Measurements from ENCODE around the gene LRRC14B.
A peak's percentile ranks its signal among the peaks of the same experiment; 100 is the strongest.

Gene LRRC14B

GRCh38 chr5:145585-146323, 45.5 kb upstream of the LRRC14B start:
- no peak overlapping the region for H3K18ac ChIP-seq (ENCODE audit: low read length)
- H3K4me1 ChIP-seq (ENCODE audit: control insufficient read depth, low read depth, low read length): no peaks in the 10 kb centered on the region
- no CpG with 5 or more reads among the region's 7 CpGs for WGBS (ENCODE audit: extremely low coverage, insufficient coverage, low lambda C conversion rate)
- H3K4me3 ChIP-seq (ENCODE audit: low read length): no peak overlapping the region
- H3K56ac ChIP-seq (ENCODE audit: low read length): no peak overlapping the region
- H3K79me1 ChIP-seq (ENCODE audit: low read length): no peaks in the 10 kb centered on the region
- H2AK5ac ChIP-seq (ENCODE audit: low read length): no peak overlapping the region
- no peak overlapping the region for H2BK15ac ChIP-seq (replicated peaks; ENCODE audit: low read depth)
- no peak overlapping the region for H3K4ac ChIP-seq (ENCODE audit: low read depth, low read length)
- H3K4me2 ChIP-seq (ENCODE audit: low read length): no peak overlapping the region
- no peak overlapping the region for H3K23ac ChIP-seq (ENCODE audit: low read length)
- H3K9ac ChIP-seq (ENCODE audit: low read length): no peak overlapping the region
- no peak for DNase-seq
- H3K79me2 ChIP-seq (ENCODE audit: control insufficient read depth, insufficient read depth, low read length): no peaks in the 10 kb centered on the region
- H4K8ac ChIP-seq (ENCODE audit: low read depth, low read length): no peak overlapping the region
- H2BK120ac ChIP-seq (ENCODE audit: low read depth, low read length): no peak overlapping the region
- no peak overlapping the region for H3K27ac ChIP-seq (ENCODE audit: low read depth, low read length)
- no peak overlapping the region for H2BK5ac ChIP-seq (ENCODE audit: low read length)
- no peaks in the 10 kb centered on the region for H3K27me3 ChIP-seq (ENCODE audit: insufficient read depth, low read length, poor library complexity)
- no peak overlapping the region for H4K5ac ChIP-seq (ENCODE audit: low read length)
- H3K36me3 ChIP-seq (ENCODE audit: control insufficient read depth, insufficient read depth, low read length): peaks cover 10% of the 10 kb centered on the region

- no CpG with 5 or more reads among the region's 1 CpG for WGBS (ENCODE audit: extremely low coverage, insufficient coverage, low lambda C conversion rate)
- H3K4me1 ChIP-seq (ENCODE audit: control insufficient read depth, low read depth, low read length): no peaks in the 10 kb centered on the region
Observed at GRCh38 chr5:147751-148150, 43.5 kb upstream of the LRRC14B start.

GRCh38 chr5:149745-150485, 41.4 kb upstream of the LRRC14B start:
- Histone ChIP-seq H3K18ac (ENCODE audit: low read length) (no peak overlapping the region), H4K5ac (ENCODE audit: low read length) (no peak overlapping the region), H3K9ac (ENCODE audit: low read length) (no peak overlapping the region), H3K4me2 (ENCODE audit: low read length) (no peak overlapping the region), H3K23ac (ENCODE audit: low read length) (no peak overlapping the region), H3K27ac (ENCODE audit: low read depth, low read length) (no peak overlapping the region), H2BK5ac (ENCODE audit: low read length) (no peak overlapping the region), H3K27me3 (ENCODE audit: insufficient read depth, low read length, poor library complexity) (no peaks in the 10 kb centered on the region), H3K4me1 (ENCODE audit: control insufficient read depth, low read depth, low read length) (no peaks in the 10 kb centered on the region), H4K8ac (ENCODE audit: low read depth, low read length) (no peak overlapping the region), H3K79me1 (ENCODE audit: low read length) (no peaks in the 10 kb centered on the region), H2BK15ac (replicated peaks; ENCODE audit: low read depth) (no peak overlapping the region), H2BK120ac (ENCODE audit: low read depth, low read length) (no peak overlapping the region), H2AK5ac (ENCODE audit: low read length) (no peak overlapping the region), H3K36me3 (ENCODE audit: control insufficient read depth, insufficient read depth, low read length) (peaks cover 7% of the 10 kb centered on the region), H3K56ac (ENCODE audit: low read length) (no peak overlapping the region), H3K79me2 (ENCODE audit: control insufficient read depth, insufficient read depth, low read length) (no peaks in the 10 kb centered on the region), H3K4ac (ENCODE audit: low read depth, low read length) (no peak overlapping the region), H3K4me3 (ENCODE audit: low read length) (no peak overlapping the region)
- WGBS (ENCODE audit: extremely low coverage, insufficient coverage, low lambda C conversion rate): no CpG with 5 or more reads among the region's 6 CpGs
- no peak for DNase-seq

More at GRCh38 chr5:147751-148150, 43.5 kb upstream of the LRRC14B start:
- Histone ChIP-seq H3K27ac (ENCODE audit: low read depth, low read length) (no peak overlapping the region), H2BK120ac (ENCODE audit: low read depth, low read length) (no peak overlapping the region), H3K36me3 (ENCODE audit: control insufficient read depth, insufficient read depth, low read length) (peaks cover 3% of the 10 kb centered on the region), H3K18ac (ENCODE audit: low read length) (no peak overlapping the region), H3K56ac (ENCODE audit: low read length) (no peak overlapping the region), H3K23ac (ENCODE audit: low read length) (no peak overlapping the region), H3K27me3 (ENCODE audit: insufficient read depth, low read length, poor library complexity) (no peaks in the 10 kb centered on the region), H3K4ac (ENCODE audit: low read depth, low read length) (no peak overlapping the region), H3K79me2 (ENCODE audit: control insufficient read depth, insufficient read depth, low read length) (no peaks in the 10 kb centered on the region), H3K4me2 (ENCODE audit: low read length) (no peak overlapping the region), H2AK5ac (ENCODE audit: low read length) (no peak overlapping the region), H3K9ac (ENCODE audit: low read length) (no peak overlapping the region), H3K4me3 (ENCODE audit: low read length) (no peak overlapping the region), H4K8ac (ENCODE audit: low read depth, low read length) (no peak overlapping the region), H2BK5ac (ENCODE audit: low read length) (no peak overlapping the region), H2BK15ac (replicated peaks; ENCODE audit: low read depth) (no peak overlapping the region), H4K5ac (ENCODE audit: low read length) (no peak overlapping the region), H3K79me1 (ENCODE audit: low read length) (no peaks in the 10 kb centered on the region)
- DNase-seq: peak; percentile 44

- H3K4me2 ChIP-seq (ENCODE audit: low read length): no peak overlapping the region
- H3K79me1 ChIP-seq (ENCODE audit: low read length): no peaks in the 10 kb centered on the region
- no peak overlapping the region for H3K56ac ChIP-seq (ENCODE audit: low read length)
- no peaks in the 10 kb centered on the region for H3K79me2 ChIP-seq (ENCODE audit: control insufficient read depth, insufficient read depth, low read length)
- H2BK5ac ChIP-seq (ENCODE audit: low read length): no peak overlapping the region
- H3K4ac ChIP-seq (ENCODE audit: low read depth, low read length): no peak overlapping the region
- no peak overlapping the region for H2AK5ac ChIP-seq (ENCODE audit: low read length)
- no peak overlapping the region for H3K27ac ChIP-seq (ENCODE audit: low read depth, low read length)
- DNase-seq: no peak
- no peak overlapping the region for H3K23ac ChIP-seq (ENCODE audit: low read length)
- no peak overlapping the region for H3K9ac ChIP-seq (ENCODE audit: low read length)
- peaks cover 14% of the 10 kb centered on the region for H3K36me3 ChIP-seq (ENCODE audit: control insufficient read depth, insufficient read depth, low read length)
- H4K5ac ChIP-seq (ENCODE audit: low read length): no peak overlapping the region
- no peak overlapping the region for H2BK120ac ChIP-seq (ENCODE audit: low read depth, low read length)
- H2BK15ac ChIP-seq (replicated peaks; ENCODE audit: low read depth): no peak overlapping the region
- H3K4me3 ChIP-seq (ENCODE audit: low read length): no peak overlapping the region
- WGBS (ENCODE audit: extremely low coverage, insufficient coverage, low lambda C conversion rate): no CpG with 5 or more reads among the region's 4 CpGs
- H3K4me1 ChIP-seq (ENCODE audit: control insufficient read depth, low read depth, low read length): no peaks in the 10 kb centered on the region
- H3K18ac ChIP-seq (ENCODE audit: low read length): no peak overlapping the region
- H3K27me3 ChIP-seq (ENCODE audit: insufficient read depth, low read length, poor library complexity): no peaks in the 10 kb centered on the region
- no peak overlapping the region for H4K8ac ChIP-seq (ENCODE audit: low read depth, low read length)
Observed at GRCh38 chr5:150746-151145, 40.5 kb upstream of the LRRC14B start.

GRCh38 chr5:152077-152476, 39.2 kb upstream of the LRRC14B start:
- H3K56ac ChIP-seq (ENCODE audit: low read length): no peak overlapping the region
- peaks cover 18% of the 10 kb centered on the region for H3K36me3 ChIP-seq (ENCODE audit: control insufficient read depth, insufficient read depth, low read length)
- no peak overlapping the region for H3K18ac ChIP-seq (ENCODE audit: low read length)
- H4K8ac ChIP-seq (ENCODE audit: low read depth, low read length): no peak overlapping the region
- H3K4me2 ChIP-seq (ENCODE audit: low read length): no peak overlapping the region
- H3K4ac ChIP-seq (ENCODE audit: low read depth, low read length): no peak overlapping the region
- H2BK15ac ChIP-seq (replicated peaks; ENCODE audit: low read depth): no peak overlapping the region
- H3K23ac ChIP-seq (ENCODE audit: low read length): no peak overlapping the region
- DNase-seq: no peak
- no peak overlapping the region for H3K4me3 ChIP-seq (ENCODE audit: low read length)
- H3K79me2 ChIP-seq (ENCODE audit: control insufficient read depth, insufficient read depth, low read length): no peaks in the 10 kb centered on the region
- WGBS (ENCODE audit: extremely low coverage, insufficient coverage, low lambda C conversion rate): no CpG with 5 or more reads among the region's 6 CpGs
- H3K27ac ChIP-seq (ENCODE audit: low read depth, low read length): no peak overlapping the region
- H3K9ac ChIP-seq (ENCODE audit: low read length): no peak overlapping the region
- H2BK5ac ChIP-seq (ENCODE audit: low read length): no peak overlapping the region
- H4K5ac ChIP-seq (ENCODE audit: low read length): no peak overlapping the region
- no peak overlapping the region for H2AK5ac ChIP-seq (ENCODE audit: low read length)
- H3K27me3 ChIP-seq (ENCODE audit: insufficient read depth, low read length, poor library complexity): no peaks in the 10 kb centered on the region
- no peak overlapping the region for H2BK120ac ChIP-seq (ENCODE audit: low read depth, low read length)
- no peaks in the 10 kb centered on the region for H3K4me1 ChIP-seq (ENCODE audit: control insufficient read depth, low read depth, low read length)
- no peaks in the 10 kb centered on the region for H3K79me1 ChIP-seq (ENCODE audit: low read length)

Data from mesendoderm (in vitro differentiated cells).